GM19372 (cell line): ENCODE measurements around the gene INO80.
A peak's percentile ranks its signal among the peaks of the same experiment; 100 is the strongest.
"Not testable (repeated sequence)": the region's sequence is repeated elsewhere in the genome, so short reads cannot be mapped to it uniquely, and the experiment has no call there.

Experiments
- ATAC-seq: cut with Tn5 transposase; IDR thresholded peaks from one replicate; pipeline ENCODE4 v1.9.1; 2021; ENCODE audit warnings: mild to moderate bottlenecking, low read depth, moderate library complexity; ENCODE audit not compliant: unreplicated experiment

Gene INO80

GRCh38 chr15:41116962-41117252 lies 827 bp upstream of the INO80 start:
- ATAC-seq: no peak

- peak; percentile 49 for ATAC-seq
Observed at GRCh38 chr15:41115652-41116115, 396 bp downstream of the INO80 start.

- no peak for ATAC-seq
Observed at GRCh38 chr15:41115161-41115651, 874 bp downstream of the INO80 start.

- ATAC-seq: no peak
Observed at GRCh38 chr15:41106947-41107346, 9.1 kb downstream of the INO80 start.

GRCh38 chr15:41105348-41106334 lies 10.4 kb downstream of the INO80 start:
- no peak for ATAC-seq

- no peak for ATAC-seq
Observed at GRCh38 chr15:41104234-41104633, 11.8 kb downstream of the INO80 start.

GRCh38 chr15:41102854-41103253 lies 13.2 kb downstream of the INO80 start:
- ATAC-seq: no peak

- ATAC-seq: no peak
Observed at GRCh38 chr15:41096178-41096577, 19.9 kb downstream of the INO80 start.

GRCh38 chr15:41085029-41085428 lies 31.1 kb downstream of the INO80 start:
- ATAC-seq: no peak

GRCh38 chr15:41080144-41080543 lies 35.9 kb downstream of the INO80 start:
- ATAC-seq: no peak

GRCh38 chr15:41079717-41080116 lies 36.4 kb downstream of the INO80 start:
- no peak for ATAC-seq

GRCh38 chr15:41078879-41079278 lies 37.2 kb downstream of the INO80 start:
- ATAC-seq: not testable (repeated sequence)

GRCh38 chr15:41078125-41078524 lies 38.0 kb downstream of the INO80 start:
- ATAC-seq: no peak

- no peak for ATAC-seq
Observed at GRCh38 chr15:41073028-41073427, 43.1 kb downstream of the INO80 start.

- no peak for ATAC-seq
Observed at GRCh38 chr15:41072013-41072412, 44.1 kb downstream of the INO80 start.

GRCh38 chr15:41066516-41066915 lies 49.6 kb downstream of the INO80 start:
- ATAC-seq: no peak

GRCh38 chr15:41061667-41062066 lies 54.4 kb downstream of the INO80 start:
- no peak for ATAC-seq

GRCh38 chr15:41060505-41060904 lies 55.6 kb downstream of the INO80 start:
- ATAC-seq: no peak

GRCh38 chr15:41056810-41057209 lies 59.3 kb downstream of the INO80 start:
- ATAC-seq: no peak

GRCh38 chr15:41055706-41056105 lies 60.4 kb downstream of the INO80 start:
- no peak for ATAC-seq

GRCh38 chr15:41051139-41051538 lies 64.9 kb downstream of the INO80 start:
- ATAC-seq: no peak

GRCh38 chr15:41048852-41049251 lies 67.2 kb downstream of the INO80 start:
- no peak for ATAC-seq
